NCI-H2227 (cell line): ENCODE data around the gene RASGRF1.

Source experiments
- DNase-seq: peaks from one replicate; lab custom pipeline; 2025; ENCODE audit not compliant: unreplicated experiment; lab: John Stamatoyannopoulos, UW

Gene RASGRF1

GRCh38 chr15:78914027-78914764, 176.4 kb downstream of the RASGRF1 start:
- DNase-seq, result no peak

GRCh38 chr15:78913012-78913411, 177.6 kb downstream of the RASGRF1 start:
- DNase-seq, result no peak

GRCh38 chr15:78912316-78912715, 178.3 kb downstream of the RASGRF1 start:
- DNase-seq, result no peak

GRCh38 chr15:78910271-78910670, 180.3 kb downstream of the RASGRF1 start:
- no peak for DNase-seq
